Ovary (tissue), 3 donors: ENCODE measurements around the gene SLC1A5.

Source experiments
- CTCF ChIP-seq, 3 donors: fragments of 450-650 bp in 2 of 3; fragments of 200-600 bp in 1 of 3; IDR thresholded peaks; one replicate each; pipeline versions ENCODE4 v1.5.1 to v1.8.0; 2016 to 2022; ENCODE audit warnings: antibody characterized with exemption in 3 of 3, mild to moderate bottlenecking in 1 of 3
- EP300 ChIP-seq: sonication (generic); formaldehyde crosslinking; IDR thresholded peaks from one replicate; pipeline ENCODE4 v1.6.1; 2017; ENCODE audit warnings: antibody characterized with exemption
- POLR2A ChIP-seq: fragments of 450-650 bp; IDR thresholded peaks from one replicate; pipeline ENCODE4 v1.6.1; 2017; ENCODE audit warnings: antibody characterized with exemption, mild to moderate bottlenecking, moderate library complexity
- donor health status: DM: no; HTN: no; CAD: no.

GRCh38 chr19:46783670-46784069 is 4.7 kb downstream of the SLC1A5 start:
- no peak for TF ChIP-seq CTCF (IDR thresholded peaks at IDR 0.05)
- TF ChIP-seq POLR2A: no peak
- TF ChIP-seq EP300: no peak
